ENCODE data around the gene RPS16.

GRCh38 chr19:39407410-39407659 lies 28.4 kb downstream of the RPS16 start:
- TF ChIP-seq, protein P1, sequence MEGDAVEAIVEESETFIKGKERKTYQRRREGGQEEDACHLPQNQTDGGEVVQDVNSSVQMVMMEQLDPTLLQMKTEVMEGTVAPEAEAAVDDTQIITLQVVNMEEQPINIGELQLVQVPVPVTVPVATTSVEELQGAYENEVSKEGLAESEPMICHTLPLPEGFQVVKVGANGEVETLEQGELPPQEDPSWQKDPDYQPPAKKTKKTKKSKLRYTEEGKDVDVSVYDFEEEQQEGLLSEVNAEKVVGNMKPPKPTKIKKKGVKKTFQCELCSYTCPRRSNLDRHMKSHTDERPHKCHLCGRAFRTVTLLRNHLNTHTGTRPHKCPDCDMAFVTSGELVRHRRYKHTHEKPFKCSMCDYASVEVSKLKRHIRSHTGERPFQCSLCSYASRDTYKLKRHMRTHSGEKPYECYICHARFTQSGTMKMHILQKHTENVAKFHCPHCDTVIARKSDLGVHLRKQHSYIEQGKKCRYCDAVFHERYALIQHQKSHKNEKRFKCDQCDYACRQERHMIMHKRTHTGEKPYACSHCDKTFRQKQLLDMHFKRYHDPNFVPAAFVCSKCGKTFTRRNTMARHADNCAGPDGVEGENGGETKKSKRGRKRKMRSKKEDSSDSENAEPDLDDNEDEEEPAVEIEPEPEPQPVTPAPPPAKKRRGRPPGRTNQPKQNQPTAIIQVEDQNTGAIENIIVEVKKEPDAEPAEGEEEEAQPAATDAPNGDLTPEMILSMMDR (IDR thresholded peaks at IDR 0.05) = no peak
- no peak for TF ChIP-seq POLR2A (IDR thresholded peaks at IDR 0.05)
